AG04449 (cell line): ENCODE measurements around the gene DAB2IP.

ENCODE experiments used
- CTCF ChIA-PET: fragments of 350-600 bp; formaldehyde crosslinking; extraction: SDS; loops from one replicate; lab custom pipeline; 2021; ENCODE audit warnings: antibody characterized with exemption; lab: Yijun Ruan, JAX
- POLR2A ChIA-PET: fragments of 400-600, 350-600 bp; formaldehyde crosslinking; extraction: SDS; loops from one replicate; lab custom pipeline; 2020; ENCODE audit warnings: antibody characterized with exemption, inconsistent platforms; lab: Yijun Ruan, JAX
- DNase-seq: peaks from one replicate; pipeline ENCODE4 v3.0.0-alpha.2; 2010; ENCODE audit warnings: low read depth, low spot score
- H3K4me3 ChIP-seq: 2 replicates; pipeline ENCODE4 v1.5.1; 2011; ENCODE audit warnings: low read depth, mild to moderate bottlenecking, control low read depth, low read length
- CTCF ChIP-seq: IDR thresholded peaks from one replicate; pipeline ENCODE4 v1.5.1; 2011; ENCODE audit warnings: mild to moderate bottlenecking, moderate library complexity, low read length, control low read depth, inconsistent platforms; ENCODE audit not compliant: insufficient read depth; ENCODE audit errors: missing control alignments

DAB2IP gene

GRCh38 chr9:121750259-121750714, 98.9 kb downstream of the DAB2IP start:
- H3K4me3 ChIP-seq: no peak overlapping the region
- ChIA-PET POLR2A (no interaction called here), CTCF (interaction anchor here (1.0 kb wide), 1 partner anchor 204 kb away, joined by 3 read pairs; no protein-coding TSS in a partner anchor)
- TF ChIP-seq CTCF: no peak
- DNase-seq: no peak

DNA sequence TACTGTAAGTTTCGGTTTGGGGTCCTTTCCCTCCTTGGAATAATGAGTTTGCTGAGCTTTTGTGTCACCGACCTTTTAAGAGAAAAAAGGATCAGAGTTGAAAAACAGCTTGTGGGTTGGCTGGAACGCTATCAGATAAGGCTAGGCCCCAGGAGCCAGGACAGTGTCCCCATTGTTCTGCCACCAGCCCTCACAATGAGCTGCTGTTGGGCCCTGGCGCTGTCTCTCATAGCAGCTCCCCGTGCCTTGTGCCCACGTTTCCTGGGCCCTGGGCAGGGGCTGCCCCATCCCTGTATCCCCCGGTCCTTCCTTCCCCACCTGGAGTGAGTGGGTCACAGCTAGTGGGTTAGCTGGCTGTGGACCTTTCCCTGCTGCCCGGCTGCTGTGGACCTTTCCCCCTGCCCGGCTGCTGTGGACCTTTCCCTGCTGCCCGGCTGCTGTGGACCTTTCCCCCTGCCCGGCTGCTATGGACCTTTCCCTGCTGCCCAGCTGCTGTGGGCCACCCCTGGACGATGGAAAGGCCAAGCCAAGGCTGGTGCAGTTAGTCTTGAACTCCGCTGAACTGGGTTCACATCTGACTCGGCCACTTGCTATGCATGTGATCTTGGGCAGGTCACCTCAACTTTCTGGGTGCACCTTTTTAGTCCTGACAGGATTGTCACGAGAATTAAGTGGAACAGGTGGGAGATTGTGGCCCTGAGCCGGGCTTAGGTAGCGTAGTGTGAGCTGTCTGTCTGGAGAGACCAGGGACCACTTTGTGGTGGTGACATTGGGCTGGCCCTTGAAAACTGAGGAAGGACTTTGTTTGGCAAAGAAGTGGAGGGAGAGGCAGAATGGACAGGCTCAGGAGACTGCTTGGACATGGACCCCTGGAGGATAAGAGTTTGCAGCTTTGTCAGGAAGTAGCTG, 99.5 kb downstream of the DAB2IP start:
- TF ChIP-seq CTCF: no peak
- H3K4me3 ChIP-seq: no peak overlapping the region
- POLR2A ChIA-PET: no interaction called here
- no peak for DNase-seq
- CTCF ChIA-PET: interaction anchor here (1.0 kb wide), 1 partner anchor 205 kb away, joined by 3 read pairs; no protein-coding TSS in a partner anchor

DNA sequence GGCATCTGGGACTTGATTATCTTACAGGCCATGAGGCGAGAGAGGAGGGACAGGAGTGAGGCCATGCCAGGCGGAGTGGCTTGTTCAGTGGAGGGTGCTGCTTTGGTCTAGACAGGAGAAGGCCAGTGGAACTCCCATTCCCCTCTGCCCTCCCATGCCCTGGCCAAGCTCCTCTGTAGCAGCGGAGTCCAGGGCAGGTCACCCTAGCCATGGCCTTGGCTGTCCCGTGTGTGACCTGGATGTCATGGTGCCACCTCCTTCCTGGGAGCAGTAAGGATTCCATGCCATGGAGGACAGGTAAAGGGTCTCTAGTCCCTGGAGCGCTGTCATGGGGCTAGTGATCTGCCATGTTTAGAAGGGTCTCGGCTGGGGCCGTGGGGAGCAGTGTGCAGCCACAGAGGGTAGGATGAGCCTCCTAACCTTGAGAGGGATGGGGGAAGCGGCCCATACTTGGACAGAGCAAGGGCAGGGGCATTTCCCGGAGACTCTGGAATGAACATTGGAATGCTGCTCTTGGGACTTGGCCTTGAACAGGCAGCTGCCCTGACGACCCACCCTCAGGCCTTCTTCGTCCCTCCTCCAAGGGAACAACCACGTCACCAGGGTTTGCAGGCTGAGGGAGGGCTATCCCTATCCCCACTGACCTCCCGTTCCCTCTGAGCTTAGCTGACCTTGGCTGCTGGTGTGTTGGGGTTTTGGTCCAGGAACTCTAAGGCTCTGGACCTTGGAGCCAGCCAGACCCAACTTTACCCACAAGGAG, 100.4 kb downstream of the DAB2IP start:
- no peak overlapping the region for H3K4me3 ChIP-seq
- ChIA-PET POLR2A (no interaction called here), CTCF (interaction anchor here (1.0 kb wide), 1 partner anchor 18 kb away, joined by 4 read pairs; no protein-coding TSS in a partner anchor)
- TF ChIP-seq CTCF: no peak
- no peak for DNase-seq

- ChIA-PET POLR2A (no interaction called here), CTCF (interaction anchor here (1.0 to 1.5 kb wide), 4 partner anchors 9 to 207 kb away, joined by 3 to 8 read pairs (median 4); no protein-coding TSS in a partner anchor)
- DNase-seq: no peak
- no peak for TF ChIP-seq CTCF
- H3K4me3 ChIP-seq: no peak overlapping the region
Observed at GRCh38 chr9:121752929-121753328, 101.5 kb downstream of the DAB2IP start.

DNA sequence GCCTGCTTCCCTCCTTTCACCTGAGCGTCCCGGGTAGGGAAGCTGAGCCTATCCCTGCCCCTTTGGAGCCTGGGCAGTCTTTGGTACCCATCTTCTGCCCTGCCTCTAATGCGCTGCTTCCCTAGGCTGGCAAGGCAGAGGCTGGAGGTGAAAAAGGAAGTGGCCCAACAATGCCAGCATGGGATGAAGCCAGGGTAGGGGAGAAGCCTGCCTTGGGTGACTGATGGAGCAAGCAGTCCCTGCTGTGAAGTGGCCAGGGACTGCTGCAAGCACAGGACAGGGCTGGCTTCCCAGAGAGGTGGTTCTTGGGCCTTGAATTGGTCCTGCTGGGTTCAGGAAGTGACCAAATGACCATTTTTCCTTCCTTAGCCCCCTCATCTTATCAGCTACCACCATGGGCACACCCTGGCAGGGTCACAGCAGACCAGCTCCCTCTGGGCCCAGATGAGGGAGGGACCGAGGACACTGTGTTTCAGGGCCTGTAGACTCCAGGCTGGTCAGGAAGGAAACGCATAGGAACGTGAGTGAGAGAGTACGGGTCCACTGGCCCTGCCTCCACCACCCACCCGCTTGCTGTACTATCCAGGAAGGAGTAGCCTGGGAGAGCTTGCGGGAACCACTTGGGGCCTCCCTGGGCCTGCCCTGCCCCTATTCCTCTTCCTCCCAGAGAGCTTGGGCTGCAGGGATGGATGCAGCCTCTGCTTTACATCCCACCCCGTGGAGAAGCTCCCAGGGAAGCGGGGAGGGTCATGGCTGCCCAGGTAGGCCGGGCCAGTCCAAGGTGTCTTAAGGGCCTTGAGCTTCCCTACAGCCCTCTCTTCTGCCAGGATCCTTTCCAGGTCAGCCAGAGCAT, 102.6 kb downstream of the DAB2IP start:
- H3K4me3 ChIP-seq: no peak overlapping the region
- TF ChIP-seq CTCF: no peak
- ChIA-PET CTCF (interaction anchor here (1.4 to 1.5 kb wide), 3 partner anchors 10 to 208 kb away, joined by 3 to 8 read pairs (median 4); no protein-coding TSS in a partner anchor), POLR2A (no interaction called here)
- no peak for DNase-seq
